ENCODE measurements around the gene COQ8B.

Gene COQ8B

GRCh38 chr19:40717325-40717879 lies 716 bp upstream of the COQ8B start:
- no peak for DNase-seq

- DNase-seq = peak; percentile 62
Measured at GRCh38 chr19:40716031-40716481, 630 bp downstream of the COQ8B start.

GRCh38 chr19:40714441-40715299 lies 2.0 kb downstream of the COQ8B start:
- peak; percentile 96 for DNase-seq

- DNase-seq = no peak
Measured at GRCh38 chr19:40713939-40714338, 2.7 kb downstream of the COQ8B start.

GRCh38 chr19:40709817-40710216 lies 6.9 kb downstream of the COQ8B start:
- no peak for DNase-seq

- DNase-seq = no peak
Measured at GRCh38 chr19:40707615-40708014, 9.1 kb downstream of the COQ8B start.

- DNase-seq = no peak
Measured at GRCh38 chr19:40705950-40706619, 10.6 kb downstream of the COQ8B start.

GRCh38 chr19:40705362-40705651 lies 11.4 kb downstream of the COQ8B start:
- DNase-seq = no peak

- DNase-seq = no peak
Measured at GRCh38 chr19:40704491-40705361, 12.0 kb downstream of the COQ8B start.

GRCh38 chr19:40703029-40703755 lies 13.5 kb downstream of the COQ8B start:
- no peak for DNase-seq

GRCh38 chr19:40702337-40703012 lies 14.2 kb downstream of the COQ8B start:
- DNase-seq = peak; percentile 54

GRCh38 chr19:40701758-40702157 lies 14.9 kb downstream of the COQ8B start:
- no peak for DNase-seq

GRCh38 chr19:40700083-40700482 lies 16.6 kb downstream of the COQ8B start:
- no peak for DNase-seq

- DNase-seq = no peak
Measured at GRCh38 chr19:40697007-40697406, 19.7 kb downstream of the COQ8B start.

GRCh38 chr19:40695881-40696280 lies 20.8 kb downstream of the COQ8B start:
- DNase-seq = no peak

GRCh38 chr19:40693896-40694295 lies 22.8 kb downstream of the COQ8B start:
- no peak for DNase-seq

- DNase-seq = no peak
Measured at GRCh38 chr19:40693150-40693788, 23.4 kb downstream of the COQ8B start.

- DNase-seq = no peak
Measured at GRCh38 chr19:40692212-40692551, 24.5 kb downstream of the COQ8B start.

GRCh38 chr19:40691421-40692211 lies 25.1 kb downstream of the COQ8B start:
- DNase-seq = peak; percentile 72

- DNase-seq = peak; percentile 95
Measured at GRCh38 chr19:40690693-40691420, 25.8 kb downstream of the COQ8B start.

Measured in hematopoietic multipotent progenitor cell treated with erythropoietin and hydrocortisone succinate and interleukin-3 and kit ligand, for 6 days (in vitro differentiated cells).